Stimulated activated naive B cell treated with anti-CD40 and anti-IgM and Interleukin-4, amounts not matched to agents 10 μg/mL and 1 μg/mL and 100 μg/mL, for 72 hours (primary cell): ENCODE results near the gene MAGEB2.

Source experiments
- ATAC-seq, 2 donors: fragments of 150-1000 bp; cut with Tn5 transposase; replicated peaks; 2 replicates each; pipeline ENCODE4 v1.10.0; 2021; ENCODE audit warnings: moderate library complexity in 1 of 2
- DNase-seq: peaks from one replicate; pipeline ENCODE4 v3.0.0; 2021
- H3K27ac Mint-ChIP-seq: one replicate; pipeline ENCODE4 v1.8.0; 2022; ENCODE audit warnings: mild to moderate bottlenecking, mixed read lengths
- H3K27me3 Mint-ChIP-seq, 2 donors: one replicate each; pipeline ENCODE4 v1.8.0; 2022; ENCODE audit warnings: mixed read lengths in 2 of 2
- H3K36me3 Mint-ChIP-seq, 2 donors: one replicate each; pipeline ENCODE4 v1.8.0; 2022; ENCODE audit warnings: mixed read lengths in 2 of 2, mild to moderate bottlenecking in 1 of 2
- H3K4me1 Mint-ChIP-seq, 2 donors: one replicate each; pipeline ENCODE4 v1.8.0; 2022; ENCODE audit warnings: mixed read lengths in 2 of 2, mild to moderate bottlenecking in 1 of 2
- H3K4me3 Mint-ChIP-seq, 2 donors: one replicate each; pipeline ENCODE4 v1.8.0; 2022; ENCODE audit warnings: mild to moderate bottlenecking in 2 of 2, mixed read lengths in 2 of 2, moderate library complexity in 1 of 2
- H3K9me3 Mint-ChIP-seq, 2 donors: one replicate each; pipeline ENCODE4 v1.8.0; 2022; ENCODE audit warnings: mixed read lengths in 2 of 2, mild to moderate bottlenecking in 1 of 2

The MAGEB2 gene

DNA sequence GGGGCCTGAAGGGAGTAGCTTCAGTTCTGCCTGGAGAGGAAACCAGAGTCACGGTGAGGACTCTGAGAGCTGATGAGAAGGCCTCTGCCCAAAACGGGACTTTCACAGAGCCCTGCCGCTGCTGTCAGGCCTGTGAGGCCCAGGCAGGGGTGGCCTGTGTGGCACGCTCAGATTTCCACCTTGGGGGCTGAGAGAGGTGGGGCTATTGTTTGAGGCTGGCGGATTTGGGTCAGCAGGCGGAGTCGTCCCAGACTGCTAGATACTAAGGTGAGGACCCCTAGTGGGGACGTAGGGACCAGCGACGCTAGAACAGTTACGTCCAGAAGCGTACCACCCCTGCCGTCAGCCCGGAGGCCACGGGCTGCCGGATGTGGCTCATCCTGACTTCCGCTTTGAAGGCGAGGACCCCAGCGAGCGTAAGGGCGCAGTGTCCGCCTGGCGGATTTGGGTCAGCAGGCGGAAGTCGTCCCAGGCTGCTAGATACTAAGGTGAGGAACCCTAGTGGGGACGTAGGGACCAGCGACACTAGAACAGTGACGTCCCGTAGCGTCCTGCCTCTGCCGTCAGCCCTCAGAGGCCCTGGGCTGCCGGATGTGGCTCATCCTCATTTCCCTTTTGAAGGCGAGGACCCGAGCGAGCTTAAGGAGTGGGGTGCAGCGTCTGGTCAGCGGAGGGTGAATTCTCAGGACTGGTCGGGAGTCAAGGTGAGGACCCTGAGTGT lies 31.6 kb downstream of the MAGEB2 start, which contains the start of gene MAGEB1:
Gene MAGEB1 (plus strand): TSS at position 378 of the 721 bp plus-strand sequence. CDS start 3,348 bp downstream, outside the sequence.
- H3K27ac Mint-ChIP-seq = no peak within 1 kb of the TSS
- peaks cover 0 to 7% of the 10 kb centered on the region in 2 donors for H3K9me3 Mint-ChIP-seq
- H3K4me3 Mint-ChIP-seq = no peak within 1 kb of the TSS
- no peak for ATAC-seq
- H3K27me3 Mint-ChIP-seq = peaks cover 0 to 3% of the 10 kb centered on the region in 2 donors
- no peak for DNase-seq
- no peaks in the 10 kb centered on the region for H3K4me1 Mint-ChIP-seq
- no peaks in the 10 kb centered on the region for H3K36me3 Mint-ChIP-seq

DNA sequence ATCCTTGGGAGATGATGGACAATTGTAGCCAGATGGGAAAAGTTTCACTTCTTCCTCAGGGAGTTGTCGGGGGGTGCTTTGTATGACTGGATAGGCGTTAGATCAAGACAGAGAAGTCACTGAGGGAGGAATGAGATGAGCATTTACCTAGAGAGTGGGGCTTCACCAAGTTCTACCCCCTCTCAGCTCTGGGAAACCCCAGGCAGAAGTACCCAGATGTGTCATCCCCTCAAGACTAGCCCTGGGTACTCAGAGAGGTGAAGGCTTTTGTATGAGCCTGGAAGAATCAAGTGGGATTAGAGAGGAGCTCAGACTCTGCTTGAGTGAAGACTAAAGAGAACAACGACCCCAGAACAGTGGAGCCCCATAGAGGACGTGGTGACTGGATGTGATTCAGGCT lies 33.5 kb downstream of the MAGEB2 start:
- ATAC-seq (peak; percentile 33 to 74), DNase-seq (no peak)
- H3K4me1 Mint-ChIP-seq = no peaks in the 10 kb centered on the region
- H3K27ac Mint-ChIP-seq = no peak overlapping the region
- peaks cover 0 to 7% of the 10 kb centered on the region in 2 donors for H3K9me3 Mint-ChIP-seq
- peaks cover 0 to 3% of the 10 kb centered on the region in 2 donors for H3K27me3 Mint-ChIP-seq
- H3K36me3 Mint-ChIP-seq = no peaks in the 10 kb centered on the region
- H3K4me3 Mint-ChIP-seq = no peak overlapping the region

DNA sequence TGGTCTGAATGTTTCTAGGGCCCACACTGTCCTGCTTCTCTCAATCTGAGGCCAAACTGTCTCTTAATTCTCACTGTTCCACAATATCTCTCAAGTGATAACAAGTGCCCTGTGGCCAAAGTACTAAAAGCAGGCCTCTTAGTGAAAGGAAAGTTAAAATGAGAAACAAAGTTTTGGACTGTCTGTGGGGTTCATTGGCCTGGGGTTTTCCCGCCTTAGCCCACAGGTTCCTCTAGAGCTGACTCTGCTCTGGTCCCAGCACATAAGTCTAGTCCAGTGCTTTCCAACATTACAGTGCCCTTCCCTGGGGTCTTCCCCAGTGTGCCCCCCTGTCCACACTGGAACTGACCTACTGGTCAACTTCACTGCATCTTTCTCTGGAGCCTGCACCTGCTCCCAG lies 37.9 kb downstream of the MAGEB2 start:
- Mint-ChIP-seq H3K4me1 (no peaks in the 10 kb centered on the region), H3K27me3 (peaks cover 3 to 5% of the 10 kb centered on the region in 2 donors), H3K36me3 (no peaks in the 10 kb centered on the region), H3K9me3 (peaks cover 2 to 6% of the 10 kb centered on the region in 2 donors), H3K4me3 (no peak overlapping the region), H3K27ac (no peak overlapping the region)
- DNase-seq (no peak), ATAC-seq (peak in 1 of 2 donors; percentile 65)

DNA sequence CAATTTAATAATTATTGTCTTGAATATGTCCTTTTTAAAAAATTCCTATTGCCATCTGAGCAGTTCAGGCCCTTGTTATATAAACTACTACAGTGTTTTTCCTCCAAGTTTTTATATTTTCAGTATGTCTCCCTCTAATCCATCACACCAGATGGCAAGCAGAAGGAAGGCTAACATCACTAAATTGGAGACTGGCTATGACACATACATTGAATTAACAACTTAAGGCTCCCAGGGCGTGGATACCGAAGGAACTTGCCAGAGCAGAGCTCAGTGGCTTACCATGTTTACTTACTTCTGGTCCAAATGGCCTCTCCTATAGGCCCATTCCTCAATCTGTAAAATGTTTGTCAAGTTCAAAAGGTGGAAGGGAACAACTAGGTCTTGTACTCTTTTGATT lies 44.6 kb downstream of the MAGEB2 start:
- Mint-ChIP-seq H3K27ac (no peak overlapping the region), H3K9me3 (peaks cover 2 to 3% of the 10 kb centered on the region in 2 donors), H3K4me1 (no peaks in the 10 kb centered on the region), H3K36me3 (no peaks in the 10 kb centered on the region), H3K27me3 (peaks cover 0 to 5% of the 10 kb centered on the region in 2 donors), H3K4me3 (no peak overlapping the region)
- DNase-seq = no peak
- no peak for ATAC-seq

DNA sequence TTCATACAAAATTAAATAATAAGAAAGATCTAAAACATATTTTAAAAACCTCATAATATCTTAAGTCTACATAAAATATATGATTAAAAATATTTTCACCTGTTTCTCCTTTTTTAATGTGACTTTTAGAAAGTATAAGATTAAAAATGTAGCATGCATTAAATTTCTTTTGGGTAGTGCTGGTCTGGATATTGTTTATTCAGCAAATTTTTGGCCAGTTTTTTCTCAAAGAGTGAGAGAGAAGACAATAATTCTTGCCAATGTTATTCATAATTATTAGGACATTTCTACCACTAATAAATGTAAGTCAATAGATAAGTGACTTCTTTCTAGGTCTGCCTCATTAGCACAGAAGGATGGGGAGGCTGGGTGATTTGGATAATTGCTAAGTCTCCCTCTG lies 45.6 kb downstream of the MAGEB2 start:
- DNase-seq (no peak), ATAC-seq (no peak)
- H3K27me3 Mint-ChIP-seq = peaks cover 0 to 5% of the 10 kb centered on the region in 2 donors
- peaks cover 2% of the 10 kb centered on the region in 2 donors for H3K9me3 Mint-ChIP-seq
- no peaks in the 10 kb centered on the region for H3K4me1 Mint-ChIP-seq
- H3K4me3 Mint-ChIP-seq = no peak overlapping the region
- H3K27ac Mint-ChIP-seq = no peak overlapping the region
- H3K36me3 Mint-ChIP-seq = no peaks in the 10 kb centered on the region

DNA sequence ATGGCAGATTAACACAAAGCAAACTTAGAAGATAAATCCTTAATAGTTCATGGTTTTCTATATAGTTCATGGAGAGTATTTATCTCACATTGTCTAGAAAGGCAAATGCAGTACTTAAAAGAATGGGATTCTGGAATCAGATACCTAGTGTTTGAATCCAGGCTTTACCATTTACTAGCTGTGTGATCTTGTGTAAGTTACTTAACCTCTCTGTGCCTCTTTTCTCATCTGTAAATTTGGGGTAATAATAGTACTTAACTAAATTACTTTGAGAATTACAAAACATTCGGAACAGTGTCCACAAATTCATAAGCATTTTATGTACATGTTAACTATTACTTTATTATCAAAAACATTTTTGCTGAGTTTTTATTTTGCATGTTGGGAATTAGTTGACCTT lies 47.4 kb downstream of the MAGEB2 start:
- H3K27ac Mint-ChIP-seq = no peak overlapping the region
- ATAC-seq = no peak
- DNase-seq = no peak
- H3K4me1 Mint-ChIP-seq = no peaks in the 10 kb centered on the region
- no peaks in the 10 kb centered on the region for H3K36me3 Mint-ChIP-seq
- H3K9me3 Mint-ChIP-seq = no peaks in the 10 kb centered on the region
- H3K4me3 Mint-ChIP-seq = no peak overlapping the region
- peaks cover 0 to under 1% of the 10 kb centered on the region in 2 donors for H3K27me3 Mint-ChIP-seq
